ENCODE results near the gene HNRNPA3. TPM values are rescaled to one million over a fixed set of nuclear protein-coding genes. Genes with fewer than 3 reads are reported as not detected.
A peak's percentile ranks its signal among the peaks of the same experiment; 100 is the strongest.

HNRNPA3 gene
- total RNA-seq, 2 experiments from 2014 or later = 68.2 to 450 TPM

- Histone ChIP-seq H3K79me2 (ENCODE audit: insufficient read depth, low read depth, low read length) (peaks cover 55% of the 10 kb centered on the region), H3K4me3 (ENCODE audit: low read depth, low read length, poor library complexity, severe bottlenecking) (peak overlapping the region; percentile 81), H3K36me3 (ENCODE audit: insufficient read depth, low read length) (peaks cover 35% of the 10 kb centered on the region), H3K4me2 (ENCODE audit: low read length) (peak overlapping the region; percentile 88), H3K9me2 (ENCODE audit: insufficient read depth, low read length) (no peaks in the 10 kb centered on the region), H3K4me1 (ENCODE audit: insufficient read depth, low read length, poor library complexity, severe bottlenecking) (peaks cover 31% of the 10 kb centered on the region), H2AFZ (ENCODE audit: low read length) (peak overlapping the region; percentile 16; the same call in 1 of the 2 replicates), H3K9me3 (ENCODE audit: low read length) (no peaks in the 10 kb centered on the region), H3K27ac (ENCODE audit: low read depth, low read length, poor library complexity, severe bottlenecking) (peak overlapping the region; percentile 84), H4K20me1 (ENCODE audit: insufficient read depth, low read length) (peaks cover 22% of the 10 kb centered on the region)
- TF ChIP-seq, protein P1, sequence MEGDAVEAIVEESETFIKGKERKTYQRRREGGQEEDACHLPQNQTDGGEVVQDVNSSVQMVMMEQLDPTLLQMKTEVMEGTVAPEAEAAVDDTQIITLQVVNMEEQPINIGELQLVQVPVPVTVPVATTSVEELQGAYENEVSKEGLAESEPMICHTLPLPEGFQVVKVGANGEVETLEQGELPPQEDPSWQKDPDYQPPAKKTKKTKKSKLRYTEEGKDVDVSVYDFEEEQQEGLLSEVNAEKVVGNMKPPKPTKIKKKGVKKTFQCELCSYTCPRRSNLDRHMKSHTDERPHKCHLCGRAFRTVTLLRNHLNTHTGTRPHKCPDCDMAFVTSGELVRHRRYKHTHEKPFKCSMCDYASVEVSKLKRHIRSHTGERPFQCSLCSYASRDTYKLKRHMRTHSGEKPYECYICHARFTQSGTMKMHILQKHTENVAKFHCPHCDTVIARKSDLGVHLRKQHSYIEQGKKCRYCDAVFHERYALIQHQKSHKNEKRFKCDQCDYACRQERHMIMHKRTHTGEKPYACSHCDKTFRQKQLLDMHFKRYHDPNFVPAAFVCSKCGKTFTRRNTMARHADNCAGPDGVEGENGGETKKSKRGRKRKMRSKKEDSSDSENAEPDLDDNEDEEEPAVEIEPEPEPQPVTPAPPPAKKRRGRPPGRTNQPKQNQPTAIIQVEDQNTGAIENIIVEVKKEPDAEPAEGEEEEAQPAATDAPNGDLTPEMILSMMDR (conservative IDR thresholded peaks at IDR 0.05; ENCODE audit: low read length) = no peak
- TF ChIP-seq EZH2phosphoT487 (IDR thresholded peaks at IDR 0.05; ENCODE audit: borderline replicate concordance, low read depth, low read length) = no peak
- no peak for DNase-seq (ENCODE audit: low spot score)
- TSS peak; percentile 98 for BruUV-seq (replicated peaks)
- CTCF ChIA-PET (ENCODE audit: unreplicated experiment) = interaction anchor here (0.6 to 1.1 kb wide), 3 partner anchors 13 to 47 kb away, joined by 3 to 5 read pairs (median 3); no protein-coding TSS in a partner anchor
- POLR2A ChIA-PET = interaction anchor here (0.5 to 1.7 kb wide), 15 partner anchors 9 to 1271 kb away, joined by 3 to 18 read pairs (median 4); partner anchors contain the start of gene NFE2L2
- intact Hi-C loops (cut with micrococcal nuclease; ENCODE audit: unreplicated experiment) = loop anchor here (1.0 to 5.0 kb wide), 3 partner anchors 45 to 406 kb away; a partner anchor contains a TSS
These were observed 953 bp upstream of the HNRNPA3 start for GRCh38 chr2:177211576-177212105.

DNA sequence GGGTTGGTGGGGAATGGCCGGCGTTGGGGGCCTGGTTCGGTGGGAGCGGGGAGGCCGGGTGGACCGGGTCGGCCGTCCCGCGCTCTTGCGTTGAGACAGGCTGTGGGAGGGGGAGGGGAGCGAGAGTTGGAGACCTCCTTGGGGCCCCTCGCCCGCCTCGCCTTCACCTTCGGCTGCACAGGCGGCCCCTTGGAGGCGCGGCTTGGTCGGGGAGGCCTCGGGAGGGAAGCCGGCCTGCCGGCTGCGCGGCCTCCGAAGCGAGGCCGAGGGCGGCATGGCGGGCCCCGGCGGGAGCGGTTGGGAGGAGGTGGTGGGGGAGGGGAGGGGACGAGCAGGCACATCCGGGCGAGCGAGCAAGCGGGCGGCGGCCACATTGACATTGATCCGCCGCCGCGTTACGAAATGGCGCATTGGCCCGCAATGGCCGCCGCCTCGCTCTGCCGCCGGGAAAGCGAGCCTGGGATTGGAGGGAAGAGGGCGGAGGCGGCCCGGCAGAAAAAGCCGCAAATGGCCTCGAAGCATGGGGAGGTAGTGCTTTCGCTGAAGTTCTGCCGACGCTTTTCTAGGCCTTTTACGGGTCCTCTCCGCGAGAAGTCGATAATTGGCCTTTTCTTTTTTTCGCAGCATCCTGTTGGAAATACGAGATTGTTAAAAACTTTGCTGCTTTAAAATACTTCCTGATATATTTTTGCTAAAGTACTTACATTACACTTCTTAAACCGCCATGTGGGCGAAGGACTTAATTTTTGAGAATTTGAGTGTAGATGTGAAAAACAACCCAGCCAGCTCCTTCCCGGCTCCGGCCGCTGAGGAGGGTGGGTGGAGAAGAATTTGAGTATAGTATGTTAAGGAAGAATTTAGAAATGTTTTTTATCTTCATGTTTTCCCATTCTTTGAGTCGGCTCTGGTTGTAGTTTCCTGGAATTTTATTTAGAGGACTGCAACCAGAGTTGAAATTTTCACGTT, 580 bp downstream of the HNRNPA3 start:
- intact Hi-C loops (cut with micrococcal nuclease; ENCODE audit: unreplicated experiment) = loop anchor here (1.0 to 5.0 kb wide), 3 partner anchors 47 to 404 kb away; a partner anchor contains a TSS
- no peak for TF ChIP-seq EZH2phosphoT487 (IDR thresholded peaks at IDR 0.05; ENCODE audit: borderline replicate concordance, low read depth, low read length)
- TF ChIP-seq, protein P1 (conservative IDR thresholded peaks at IDR 0.05; ENCODE audit: low read length) = no peak
- Histone ChIP-seq H3K36me3 (ENCODE audit: insufficient read depth, low read length) (peaks cover 50% of the 10 kb centered on the region), H3K79me2 (ENCODE audit: insufficient read depth, low read depth, low read length) (peaks cover 71% of the 10 kb centered on the region), H4K20me1 (ENCODE audit: insufficient read depth, low read length) (peaks cover 34% of the 10 kb centered on the region), H2AFZ (ENCODE audit: low read length) (no peak overlapping the region), H3K9me3 (ENCODE audit: low read length) (no peaks in the 10 kb centered on the region), H3K9me2 (ENCODE audit: insufficient read depth, low read length) (no peaks in the 10 kb centered on the region), H3K4me2 (ENCODE audit: low read length) (peak overlapping the region; percentile 76), H3K27ac (ENCODE audit: low read depth, low read length, poor library complexity, severe bottlenecking) (peak overlapping the region; percentile 87), H3K4me1 (ENCODE audit: insufficient read depth, low read length, poor library complexity, severe bottlenecking) (peaks cover 40% of the 10 kb centered on the region), H3K4me3 (ENCODE audit: low read depth, low read length, poor library complexity, severe bottlenecking) (peak overlapping the region; percentile 81)
- BruUV-seq (replicated peaks) = TSS peak; percentile 17
- CTCF ChIA-PET (ENCODE audit: unreplicated experiment) = no interaction called here
- peak; percentile 90 for DNase-seq (ENCODE audit: low spot score)
- POLR2A ChIA-PET = interaction anchor here (0.5 to 1.7 kb wide), 4 partner anchors 10 to 414 kb away, joined by 4 to 18 read pairs (median 6); partner anchors contain the start of gene NFE2L2

Data from OCI-LY7 (cell line).